GM18517 (cell line): ENCODE data around the gene MAML1.

ENCODE experiments used
- ATAC-seq: cut with Tn5 transposase; IDR thresholded peaks from one replicate; pipeline ENCODE4 v1.9.1; 2021; ENCODE audit warnings: mild to moderate bottlenecking, moderate library complexity; ENCODE audit not compliant: unreplicated experiment

MAML1 gene

GRCh38 chr5:179791881-179792611 lies 59.4 kb downstream of the MAML1 start:
- ATAC-seq, result no peak

GRCh38 chr5:179792612-179793467 lies 60.2 kb downstream of the MAML1 start:
- no peak for ATAC-seq

- no peak for ATAC-seq
Observed at GRCh38 chr5:179793468-179794139, 61.0 kb downstream of the MAML1 start, which contains the start of gene LTC4S. Gene LTC4S, plus strand, starts transcription at chr5:179793986. Its CDS starts 95 bp downstream, at chr5:179794081.

- no peak for ATAC-seq
Observed at GRCh38 chr5:179794171-179794570, 61.5 kb downstream of the MAML1 start.

- ATAC-seq, result no peak
Observed at GRCh38 chr5:179794575-179794974, 62.0 kb downstream of the MAML1 start.

GRCh38 chr5:179795049-179795862 lies 62.6 kb downstream of the MAML1 start:
- ATAC-seq, result no peak

- peak; percentile 86 for ATAC-seq
Observed at GRCh38 chr5:179795863-179796833, 63.5 kb downstream of the MAML1 start.

GRCh38 chr5:179796877-179797608 lies 64.4 kb downstream of the MAML1 start:
- ATAC-seq, result no peak

- ATAC-seq, result no peak
Observed at GRCh38 chr5:179797741-179798140, 65.1 kb downstream of the MAML1 start.

- no peak for ATAC-seq
Observed at GRCh38 chr5:179798144-179798770, 65.6 kb downstream of the MAML1 start.

- ATAC-seq, result no peak
Observed at GRCh38 chr5:179798771-179799643, 66.4 kb downstream of the MAML1 start.

- ATAC-seq, result no peak
Observed at GRCh38 chr5:179799644-179799973, 67.0 kb downstream of the MAML1 start.

- ATAC-seq, result no peak
Observed at GRCh38 chr5:179800071-179800695, 67.6 kb downstream of the MAML1 start.

GRCh38 chr5:179800696-179801201 lies 68.1 kb downstream of the MAML1 start:
- no peak for ATAC-seq

- ATAC-seq, result no peak
Observed at GRCh38 chr5:179801304-179802206, 68.9 kb downstream of the MAML1 start.
